GM06990 (cell line): ENCODE measurements around the gene RALY.
"Not testable (repeated sequence)": the region's sequence is repeated elsewhere in the genome, so short reads cannot be mapped to it uniquely, and the experiment has no call there.

ENCODE experiments used
- DNase-seq: peaks from one replicate; pipeline ENCODE4 v3.0.0-alpha.2; 2011; ENCODE audit not compliant: insufficient read length; ENCODE audit errors: extremely low read depth
- H3K27me3 ChIP-seq: replicated peaks from 2 replicates; pipeline ENCODE4 v1.6.0; 2011; ENCODE audit warnings: low read length; ENCODE audit not compliant: control insufficient read depth, insufficient read depth
- H3K36me3 ChIP-seq: 2 replicates; pipeline ENCODE4 v1.5.1; 2011; ENCODE audit warnings: low read length; ENCODE audit not compliant: control insufficient read depth, insufficient read depth
- H3K4me3 ChIP-seq: replicated peaks from 2 replicates; pipeline ENCODE4 v1.5.1; 2011; ENCODE audit warnings: low read depth, mild to moderate bottlenecking, control low read depth, low read length
- TF ChIP-seq, protein P1 (sequence below): IDR thresholded peaks from 2 replicates; pipeline ENCODE4 v1.5.1; 2011; ENCODE audit warnings: low read length, control low read depth, mild to moderate bottlenecking, inconsistent platforms; ENCODE audit not compliant: insufficient read depth, poor library complexity, severe bottlenecking

RALY gene

DNA sequence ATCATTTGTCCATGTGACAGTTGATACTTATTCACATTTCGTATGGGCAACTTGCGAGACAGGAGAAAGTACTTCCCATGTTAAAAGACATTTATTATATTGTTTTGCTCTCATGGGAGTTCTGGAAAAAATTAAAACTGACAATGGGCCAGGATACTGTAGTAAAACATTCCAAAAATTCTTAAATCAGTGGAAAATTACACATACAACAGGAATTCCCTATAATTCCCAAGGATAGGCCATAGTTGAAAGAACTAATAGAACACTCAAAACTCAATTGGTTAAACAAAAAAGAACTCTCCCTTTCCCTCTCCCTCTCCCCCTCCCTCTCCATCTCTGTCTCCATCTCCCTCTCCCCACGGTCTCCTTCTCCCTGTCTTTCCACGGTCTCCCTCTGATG is 137.8 kb downstream of the RALY start:
- Histone ChIP-seq H3K27me3 (no peaks in the 10 kb centered on the region), H3K4me3 (no peak overlapping the region), H3K36me3 (no peaks in the 10 kb centered on the region)
- DNase-seq = no peak
- TF ChIP-seq, protein P1, sequence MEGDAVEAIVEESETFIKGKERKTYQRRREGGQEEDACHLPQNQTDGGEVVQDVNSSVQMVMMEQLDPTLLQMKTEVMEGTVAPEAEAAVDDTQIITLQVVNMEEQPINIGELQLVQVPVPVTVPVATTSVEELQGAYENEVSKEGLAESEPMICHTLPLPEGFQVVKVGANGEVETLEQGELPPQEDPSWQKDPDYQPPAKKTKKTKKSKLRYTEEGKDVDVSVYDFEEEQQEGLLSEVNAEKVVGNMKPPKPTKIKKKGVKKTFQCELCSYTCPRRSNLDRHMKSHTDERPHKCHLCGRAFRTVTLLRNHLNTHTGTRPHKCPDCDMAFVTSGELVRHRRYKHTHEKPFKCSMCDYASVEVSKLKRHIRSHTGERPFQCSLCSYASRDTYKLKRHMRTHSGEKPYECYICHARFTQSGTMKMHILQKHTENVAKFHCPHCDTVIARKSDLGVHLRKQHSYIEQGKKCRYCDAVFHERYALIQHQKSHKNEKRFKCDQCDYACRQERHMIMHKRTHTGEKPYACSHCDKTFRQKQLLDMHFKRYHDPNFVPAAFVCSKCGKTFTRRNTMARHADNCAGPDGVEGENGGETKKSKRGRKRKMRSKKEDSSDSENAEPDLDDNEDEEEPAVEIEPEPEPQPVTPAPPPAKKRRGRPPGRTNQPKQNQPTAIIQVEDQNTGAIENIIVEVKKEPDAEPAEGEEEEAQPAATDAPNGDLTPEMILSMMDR = no peak

DNA sequence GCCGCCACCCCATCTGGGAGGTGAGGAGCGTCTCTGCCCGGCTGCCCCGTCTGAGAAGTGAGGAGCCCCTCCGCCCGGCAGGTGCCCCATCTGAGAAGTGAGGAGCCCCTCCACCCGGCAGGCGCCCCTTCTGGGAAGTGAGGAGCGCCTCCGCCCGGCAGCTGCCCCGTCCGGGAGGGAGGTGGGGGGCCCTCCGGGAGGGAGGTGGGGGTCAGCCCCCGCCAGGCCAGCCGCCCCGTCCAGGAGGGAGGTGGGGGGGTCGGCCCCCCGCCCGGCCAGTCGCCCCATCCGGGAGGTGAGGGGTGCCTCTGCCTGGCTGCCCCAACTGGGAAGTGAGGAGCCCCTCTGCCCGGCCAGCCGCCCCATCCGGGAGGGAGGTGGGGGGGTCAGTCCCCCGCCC is 138.8 kb downstream of the RALY start:
- not testable (repeated sequence) for H3K36me3 ChIP-seq, H3K27me3 ChIP-seq, DNase-seq, H3K4me3 ChIP-seq

DNA sequence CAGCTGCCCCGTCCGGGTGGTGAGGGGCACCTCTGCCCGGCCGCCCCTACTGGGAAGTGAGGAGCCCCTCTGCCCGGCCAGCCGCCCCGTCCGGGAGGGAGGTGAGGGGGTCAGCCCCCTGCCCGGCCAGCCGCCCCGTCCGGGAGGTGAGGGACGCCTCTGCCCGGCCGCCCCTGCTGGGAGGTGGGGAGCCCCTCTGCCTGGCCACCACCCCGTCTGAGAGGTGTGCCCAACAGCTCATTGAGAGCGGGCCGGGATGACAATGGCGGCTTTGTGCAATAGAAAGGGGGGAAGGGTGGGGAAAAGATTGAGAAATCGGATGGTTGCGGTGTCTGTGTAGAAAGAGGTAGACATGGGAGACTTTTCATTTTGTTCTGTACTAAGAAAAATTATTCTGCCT is 139.2 kb downstream of the RALY start:
- not testable (repeated sequence) for H3K36me3 ChIP-seq, DNase-seq, H3K27me3 ChIP-seq, H3K4me3 ChIP-seq

DNA sequence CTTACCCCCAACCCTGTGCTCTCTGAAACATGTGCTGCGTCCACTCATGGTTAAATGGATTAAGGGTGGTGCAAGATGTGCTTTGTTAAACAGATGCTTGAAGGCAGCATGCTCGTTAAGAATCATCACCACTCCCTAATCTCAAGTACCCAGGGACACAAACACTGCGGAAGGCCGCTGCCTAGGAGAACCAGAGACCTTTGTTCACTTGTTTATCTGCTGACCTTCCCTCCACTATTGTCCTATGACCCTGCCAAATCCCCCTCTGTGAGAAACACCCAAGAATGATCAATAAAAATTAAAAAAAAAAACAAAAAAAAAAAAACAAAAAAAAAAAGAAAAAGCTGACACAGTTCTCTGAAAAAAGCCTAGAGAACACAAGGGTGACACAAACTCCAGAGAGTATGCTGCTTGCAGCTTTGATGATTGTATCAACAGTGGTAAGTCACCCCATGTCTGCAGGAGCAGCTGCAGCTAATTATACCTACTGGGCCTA is 139.7 kb downstream of the RALY start:
- H3K36me3 ChIP-seq, H3K4me3 ChIP-seq, H3K27me3 ChIP-seq, DNase-seq: not testable (repeated sequence)
